ENCODE data around the gene NHEJ1. TPM values are rescaled to one million over a fixed set of nuclear protein-coding genes. Genes with fewer than 3 reads are reported as not detected.
A peak's percentile ranks its signal among the peaks of the same experiment; 100 is the strongest.

The NHEJ1 gene
- total and polyA plus RNA-seq, 2 experiments from 2014 or later: 8.4 to 9.4 TPM

DNA sequence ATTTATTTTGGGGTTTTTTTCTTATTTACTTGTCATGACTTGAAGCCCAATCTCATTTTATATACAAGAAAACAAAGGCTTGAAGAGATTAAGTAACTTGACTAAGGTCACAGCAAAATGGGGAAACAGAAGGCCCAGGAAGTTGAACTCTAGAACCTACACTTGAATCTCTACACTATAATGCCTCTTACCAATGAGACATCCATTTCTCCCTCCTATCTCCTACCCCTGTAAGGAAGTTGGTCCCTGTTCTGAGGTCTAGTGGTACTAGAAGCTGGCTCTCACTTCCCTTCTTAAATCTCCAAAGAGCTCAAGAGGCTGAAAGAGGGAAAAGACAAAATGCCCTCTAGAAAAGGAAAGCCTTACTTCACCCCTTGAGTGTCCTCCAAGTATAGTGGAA lies 74.4 kb downstream of the NHEJ1 start:
- Histone ChIP-seq H3K36me3 (no peaks in the 10 kb centered on the region), H3K27me3 (no peaks in the 10 kb centered on the region), H3K27ac (no peak overlapping the region), H3K9me3 (ENCODE audit: low read depth) (no peaks in the 10 kb centered on the region), H3K4me3 (no peak overlapping the region), H3K4me1 (ENCODE audit: low read depth) (peaks cover 12% of the 10 kb centered on the region)
- DNase-seq (ENCODE audit: low read depth in 1 of 2, low spot score in 1 of 2): no peak
- TF ChIP-seq, protein P1, sequence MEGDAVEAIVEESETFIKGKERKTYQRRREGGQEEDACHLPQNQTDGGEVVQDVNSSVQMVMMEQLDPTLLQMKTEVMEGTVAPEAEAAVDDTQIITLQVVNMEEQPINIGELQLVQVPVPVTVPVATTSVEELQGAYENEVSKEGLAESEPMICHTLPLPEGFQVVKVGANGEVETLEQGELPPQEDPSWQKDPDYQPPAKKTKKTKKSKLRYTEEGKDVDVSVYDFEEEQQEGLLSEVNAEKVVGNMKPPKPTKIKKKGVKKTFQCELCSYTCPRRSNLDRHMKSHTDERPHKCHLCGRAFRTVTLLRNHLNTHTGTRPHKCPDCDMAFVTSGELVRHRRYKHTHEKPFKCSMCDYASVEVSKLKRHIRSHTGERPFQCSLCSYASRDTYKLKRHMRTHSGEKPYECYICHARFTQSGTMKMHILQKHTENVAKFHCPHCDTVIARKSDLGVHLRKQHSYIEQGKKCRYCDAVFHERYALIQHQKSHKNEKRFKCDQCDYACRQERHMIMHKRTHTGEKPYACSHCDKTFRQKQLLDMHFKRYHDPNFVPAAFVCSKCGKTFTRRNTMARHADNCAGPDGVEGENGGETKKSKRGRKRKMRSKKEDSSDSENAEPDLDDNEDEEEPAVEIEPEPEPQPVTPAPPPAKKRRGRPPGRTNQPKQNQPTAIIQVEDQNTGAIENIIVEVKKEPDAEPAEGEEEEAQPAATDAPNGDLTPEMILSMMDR (IDR thresholded peaks at IDR 0.05; ENCODE audit: low read depth, low read length): no peak

DNA sequence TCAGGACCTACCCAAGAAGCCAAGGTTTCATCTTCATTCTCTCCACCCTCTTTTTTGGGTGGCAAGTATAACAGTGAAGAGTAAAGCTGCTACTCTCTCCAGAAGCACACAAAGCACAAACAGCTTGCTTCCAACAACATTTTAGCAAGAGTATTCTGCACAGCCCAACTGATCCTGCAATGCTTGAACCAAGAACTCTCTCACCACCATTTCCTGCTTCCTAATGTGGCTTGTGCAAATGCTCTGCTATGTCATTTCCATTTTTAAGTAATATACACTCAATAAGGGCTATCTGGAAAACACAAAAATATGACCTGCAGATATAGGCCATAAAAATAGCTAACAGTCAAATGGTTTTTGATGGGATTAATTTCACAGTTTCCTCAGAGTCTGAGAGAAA lies 75.8 kb downstream of the NHEJ1 start:
- Histone ChIP-seq H3K27me3 (no peaks in the 10 kb centered on the region), H3K36me3 (no peaks in the 10 kb centered on the region), H3K27ac (no peak overlapping the region), H3K4me3 (no peak overlapping the region), H3K4me1 (ENCODE audit: low read depth) (peaks cover 12% of the 10 kb centered on the region), H3K9me3 (ENCODE audit: low read depth) (no peaks in the 10 kb centered on the region)
- DNase-seq (ENCODE audit: low read depth in 1 of 2, low spot score in 1 of 2): no peak
- TF ChIP-seq, protein P1 (IDR thresholded peaks at IDR 0.05; ENCODE audit: low read depth, low read length): no peak

DNA sequence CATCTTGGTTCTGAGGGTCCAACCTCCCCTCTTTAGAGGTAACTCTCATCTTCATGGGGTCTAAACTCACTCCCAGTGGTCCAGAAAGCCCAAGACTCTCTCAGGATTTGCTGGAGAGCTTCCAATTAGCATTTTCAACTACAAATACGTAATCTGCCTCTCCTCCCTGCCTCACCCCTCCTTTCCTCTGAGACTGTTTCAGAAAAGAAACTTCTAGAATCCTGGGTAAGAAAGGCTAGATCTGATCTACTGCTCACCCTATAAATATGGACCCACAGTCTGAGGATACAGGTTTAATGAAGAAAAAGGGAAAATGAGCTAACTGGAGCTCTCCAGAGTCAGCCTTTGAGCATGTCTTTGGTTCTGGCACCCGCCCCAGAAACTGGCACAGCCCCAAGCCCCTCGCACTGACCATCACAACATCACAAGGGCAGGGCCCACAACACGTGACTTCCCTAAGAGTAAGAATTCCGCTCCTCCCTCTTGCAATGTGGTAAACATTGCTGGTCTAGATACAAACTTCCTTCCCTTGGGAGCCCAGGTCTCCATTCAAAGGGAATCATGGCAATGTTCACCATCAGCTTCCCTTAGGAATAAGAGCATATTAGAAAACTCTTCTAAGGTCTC lies 78.2 kb downstream of the NHEJ1 start:
- Histone ChIP-seq H3K27me3 (no peaks in the 10 kb centered on the region), H3K9me3 (ENCODE audit: low read depth) (no peaks in the 10 kb centered on the region), H3K4me1 (ENCODE audit: low read depth) (peaks cover 9% of the 10 kb centered on the region), H3K4me3 (no peak overlapping the region), H3K27ac (no peak overlapping the region), H3K36me3 (no peaks in the 10 kb centered on the region)
- TF ChIP-seq, protein P1 (IDR thresholded peaks at IDR 0.05; ENCODE audit: low read depth, low read length): no peak
- DNase-seq (ENCODE audit: low read depth in 1 of 2, low spot score in 1 of 2): peak in 1 of 2 donors; percentile 38

DNA sequence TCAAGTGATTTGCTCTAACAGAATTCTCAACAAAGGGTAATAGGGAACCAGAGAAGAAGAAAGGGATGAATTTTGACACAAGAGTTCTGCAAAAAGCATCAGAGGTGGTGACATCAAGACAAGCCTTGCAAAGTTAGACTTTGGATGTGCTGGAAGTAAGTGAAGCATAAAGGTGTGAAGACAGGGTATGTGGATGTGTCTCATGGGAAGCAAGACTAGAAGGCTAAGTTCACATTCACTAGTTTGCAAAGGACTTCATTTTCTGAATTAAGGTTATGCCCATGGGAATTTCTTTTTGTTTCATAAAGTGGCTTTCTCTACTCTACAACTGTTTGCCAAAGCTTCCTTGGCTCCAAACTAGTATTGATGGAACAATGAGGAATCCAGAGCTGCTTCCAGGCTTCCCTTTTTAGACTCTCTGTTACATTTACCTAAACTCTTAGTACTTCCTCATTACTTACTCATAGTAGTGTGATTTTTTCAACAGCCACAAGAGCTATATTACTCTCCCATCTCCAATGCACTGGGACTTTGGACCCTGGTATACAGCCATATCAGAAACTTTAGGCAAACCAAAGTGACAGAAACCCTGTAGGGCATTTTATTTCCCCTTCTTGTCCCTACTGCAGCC lies 78.8 kb downstream of the NHEJ1 start:
- no peak for DNase-seq (ENCODE audit: low read depth in 1 of 2, low spot score in 1 of 2)
- no peak overlapping the region for H3K27ac ChIP-seq
- H3K4me1 ChIP-seq (ENCODE audit: low read depth): peaks cover 2% of the 10 kb centered on the region
- TF ChIP-seq, protein P1 (IDR thresholded peaks at IDR 0.05; ENCODE audit: low read depth, low read length): no peak
- H3K4me3 ChIP-seq: no peak overlapping the region
- H3K9me3 ChIP-seq (ENCODE audit: low read depth): no peaks in the 10 kb centered on the region
- H3K36me3 ChIP-seq: peaks cover under 1% of the 10 kb centered on the region
- no peaks in the 10 kb centered on the region for H3K27me3 ChIP-seq

- no peaks in the 10 kb centered on the region for H3K4me1 ChIP-seq (ENCODE audit: low read depth)
- peaks cover 3% of the 10 kb centered on the region for H3K36me3 ChIP-seq
- H3K9me3 ChIP-seq (ENCODE audit: low read depth): no peaks in the 10 kb centered on the region
- no peak overlapping the region for H3K4me3 ChIP-seq
- no peaks in the 10 kb centered on the region for H3K27me3 ChIP-seq
- TF ChIP-seq, protein P1 (IDR thresholded peaks at IDR 0.05; ENCODE audit: low read depth, low read length): no peak
- H3K27ac ChIP-seq: no peak overlapping the region
- DNase-seq (ENCODE audit: low read depth in 1 of 2, low spot score in 1 of 2): no peak
Measured at GRCh38 chr2:219081096-219081495, 79.5 kb downstream of the NHEJ1 start.
